ENCODE measurements around the gene RAP1GAP.

The RAP1GAP gene

GRCh38 chr1:21590126-21590880 lies 78.9 kb downstream of the RAP1GAP start:
- peak; percentile 26 for DNase-seq (ENCODE audit: low spot score)

- no peak for DNase-seq (ENCODE audit: low spot score)
These were observed 79.5 kb downstream of the RAP1GAP start for GRCh38 chr1:21589618-21590017.

- no peak for DNase-seq (ENCODE audit: low spot score)
These were observed 81.6 kb downstream of the RAP1GAP start for GRCh38 chr1:21587602-21587953.

GRCh38 chr1:21586846-21587601 lies 82.1 kb downstream of the RAP1GAP start:
- DNase-seq (ENCODE audit: low spot score): peak; percentile 77

GRCh38 chr1:21586222-21586621 lies 82.9 kb downstream of the RAP1GAP start:
- peak; percentile 46 for DNase-seq (ENCODE audit: low spot score)

GRCh38 chr1:21585037-21585436 lies 84.1 kb downstream of the RAP1GAP start:
- DNase-seq (ENCODE audit: low spot score): no peak

- no peak for DNase-seq (ENCODE audit: low spot score)
These were observed 85.1 kb downstream of the RAP1GAP start for GRCh38 chr1:21584096-21584495.

GRCh38 chr1:21579791-21580190 lies 89.4 kb downstream of the RAP1GAP start:
- DNase-seq (ENCODE audit: low spot score): no peak

GRCh38 chr1:21577933-21578332 lies 91.2 kb downstream of the RAP1GAP start:
- no peak for DNase-seq (ENCODE audit: low spot score)

- no peak for DNase-seq (ENCODE audit: low spot score)
These were observed 91.8 kb downstream of the RAP1GAP start for GRCh38 chr1:21577324-21577723.

- no peak for DNase-seq (ENCODE audit: low spot score)
These were observed 92.4 kb downstream of the RAP1GAP start for GRCh38 chr1:21576798-21577187.

- no peak for DNase-seq (ENCODE audit: low spot score)
These were observed 92.9 kb downstream of the RAP1GAP start for GRCh38 chr1:21576031-21576797.

GRCh38 chr1:21575351-21575942 lies 93.7 kb downstream of the RAP1GAP start:
- no peak for DNase-seq (ENCODE audit: low spot score)

GRCh38 chr1:21574466-21575151 lies 94.5 kb downstream of the RAP1GAP start:
- DNase-seq (ENCODE audit: low spot score): peak; percentile 75

- DNase-seq (ENCODE audit: low spot score): peak; percentile 84
These were observed 95.1 kb downstream of the RAP1GAP start for GRCh38 chr1:21573971-21574465.

- no peak for DNase-seq (ENCODE audit: low spot score)
These were observed 95.7 kb downstream of the RAP1GAP start for GRCh38 chr1:21573475-21573874.

- DNase-seq (ENCODE audit: low spot score): no peak
These were observed 96.4 kb downstream of the RAP1GAP start for GRCh38 chr1:21572735-21573277.

GRCh38 chr1:21572221-21572620 lies 96.9 kb downstream of the RAP1GAP start:
- no peak for DNase-seq (ENCODE audit: low spot score)

- no peak for DNase-seq (ENCODE audit: low spot score)
These were observed 98.3 kb downstream of the RAP1GAP start for GRCh38 chr1:21570885-21571284.

GRCh38 chr1:21570528-21570875 lies 98.7 kb downstream of the RAP1GAP start:
- DNase-seq (ENCODE audit: low spot score): no peak

GRCh38 chr1:21569820-21570527 lies 99.2 kb downstream of the RAP1GAP start:
- no peak for DNase-seq (ENCODE audit: low spot score)

All from iPS-NIHi11 (cell line).